HFFc6 (cell line): Measurements from ENCODE around the gene CHMP6. TPM values are rescaled to one million over a fixed set of nuclear protein-coding genes. Genes with fewer than 3 reads are reported as not detected.

Source experiments
- DNase-seq: peaks from one replicate; pipeline ENCODE4 v3.0.0-alpha.2; 2018
- H3K27ac Mint-ChIP-seq: 2 replicates; pipeline ENCODE4 v1.8.0; 2020; ENCODE audit warnings: mild to moderate bottlenecking, mixed read lengths
- H3K27me3 Mint-ChIP-seq: 2 replicates; pipeline ENCODE4 v1.8.0; 2021; ENCODE audit warnings: mild to moderate bottlenecking, moderate library complexity, mixed read lengths; ENCODE audit not compliant: insufficient read depth
- H3K36me3 Mint-ChIP-seq: 2 replicates; pipeline ENCODE4 v1.8.0; 2021; ENCODE audit warnings: low read depth, mixed read lengths
- H3K4me1 Mint-ChIP-seq: 2 replicates; pipeline ENCODE4 v1.8.0; 2020; ENCODE audit warnings: low read depth, mixed read lengths
- H3K4me3 Mint-ChIP-seq: 2 replicates; pipeline ENCODE4 v1.8.0; 2020; ENCODE audit warnings: mild to moderate bottlenecking, moderate library complexity, mixed read lengths
- H3K9me3 Mint-ChIP-seq: 2 replicates; pipeline ENCODE4 v1.8.0; 2020; ENCODE audit warnings: mild to moderate bottlenecking, mixed read lengths
- CTCF ChIP-seq: fragments of 200-600 bp; sonication (generic); IDR thresholded peaks from 2 replicates; pipeline ENCODE4 v1.5.0; 2021; ENCODE audit warnings: antibody characterized with exemption, mild to moderate bottlenecking
- total RNA-seq, 6 experiments: library from RNA; stranded (reverse); fragmentation: NEBNext Ultra II Directional; extraction: Animal tissue kit (Norgen Biotek cat#: 25700); gene quantifications; 2 replicates in 1 of 6; 3 replicates in 5 of 6; pipeline ENCODE4 v1.2.3, GENCODE V29; 2021

CHMP6 gene
- total RNA-seq, 6 experiments from 2014 or later: 27.6 to 38.5 (median 31.5) TPM

- H3K27me3 Mint-ChIP-seq: peaks cover 27% of the 10 kb centered on the region
- peak overlapping the region; percentile 45 for H3K4me3 Mint-ChIP-seq
- no peaks in the 10 kb centered on the region for H3K9me3 Mint-ChIP-seq
- H3K27ac Mint-ChIP-seq: peak overlapping the region; percentile 22
- TF ChIP-seq CTCF: no peak
- H3K36me3 Mint-ChIP-seq: 0 out of 2 replicates have a peak, but pooled peaks cover 4% of the 10 kb centered on the region
- peak; percentile 39 for DNase-seq
- H3K4me1 Mint-ChIP-seq: peaks cover 32% of the 10 kb centered on the region
Observed at GRCh38 chr17:80980397-80981061, 11.1 kb upstream of the CHMP6 start.

DNA sequence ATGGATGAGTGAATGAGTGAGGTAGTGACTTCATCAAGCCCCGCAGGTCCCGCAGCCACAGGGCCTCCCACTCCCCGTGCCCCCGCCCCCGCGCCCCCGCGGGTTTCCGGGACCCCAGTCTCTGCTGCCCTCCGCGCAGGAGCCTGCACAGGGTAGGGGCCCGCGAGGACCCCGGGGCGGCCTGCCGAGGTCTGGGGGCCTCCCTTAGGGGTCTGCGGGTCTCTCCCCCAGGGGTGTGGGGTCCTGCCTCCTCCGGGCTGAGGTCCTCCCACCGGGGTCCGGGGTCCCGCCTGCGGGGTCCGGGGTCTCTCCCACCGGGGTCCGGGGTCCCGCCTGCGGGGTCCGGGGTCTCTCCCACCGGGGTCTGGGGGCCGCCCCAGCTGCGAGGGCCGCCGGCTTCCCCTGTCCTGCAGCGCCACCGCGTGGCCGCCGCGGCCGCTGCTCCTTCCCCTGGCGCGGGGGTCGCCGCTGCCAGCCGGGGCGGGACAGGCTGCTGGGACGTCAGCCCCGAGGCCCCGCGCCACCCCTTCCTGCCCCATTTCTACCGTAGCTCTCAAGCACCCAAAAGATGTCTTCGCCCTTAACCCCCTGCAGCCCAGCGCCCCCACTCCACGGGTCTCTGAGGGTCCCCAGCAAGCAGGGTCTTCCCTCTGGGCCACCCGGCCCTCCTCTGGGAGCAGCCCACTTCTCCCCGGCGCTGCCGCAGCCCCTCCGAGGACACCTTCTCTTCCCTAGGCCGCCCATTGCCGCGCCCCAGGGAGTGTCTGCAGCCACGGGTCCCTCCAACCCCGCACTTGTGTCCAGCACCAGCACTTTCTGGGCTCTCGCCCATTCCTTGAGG lies 10.4 kb upstream of the CHMP6 start:
- Mint-ChIP-seq H3K36me3 (0 out of 2 replicates have a peak, but pooled peaks cover 4% of the 10 kb centered on the region), H3K4me3 (peak overlapping the region; percentile 45; the same call in 1 of the 2 replicates), H3K27me3 (peaks cover 27% of the 10 kb centered on the region), H3K4me1 (peaks cover 36% of the 10 kb centered on the region), H3K9me3 (no peaks in the 10 kb centered on the region), H3K27ac (peak overlapping the region; percentile 22)
- TF ChIP-seq CTCF: peak; percentile 93
- DNase-seq: no peak

- H3K4me3 Mint-ChIP-seq: no peak overlapping the region
- H3K27ac Mint-ChIP-seq: no peak overlapping the region
- TF ChIP-seq CTCF: no peak
- peaks cover 36% of the 10 kb centered on the region for H3K4me1 Mint-ChIP-seq
- H3K9me3 Mint-ChIP-seq: no peaks in the 10 kb centered on the region
- DNase-seq: no peak
- H3K36me3 Mint-ChIP-seq: 0 out of 2 replicates have a peak, but pooled peaks cover 1% of the 10 kb centered on the region
- peaks cover 22% of the 10 kb centered on the region for H3K27me3 Mint-ChIP-seq
Observed at GRCh38 chr17:80981929-80982425, 9.7 kb upstream of the CHMP6 start.

- no peak for TF ChIP-seq CTCF
- H3K4me3 Mint-ChIP-seq: no peak overlapping the region
- H3K4me1 Mint-ChIP-seq: peaks cover 36% of the 10 kb centered on the region
- H3K27me3 Mint-ChIP-seq: peaks cover 19% of the 10 kb centered on the region
- DNase-seq: no peak
- H3K9me3 Mint-ChIP-seq: no peaks in the 10 kb centered on the region
- H3K36me3 Mint-ChIP-seq: no peaks in the 10 kb centered on the region
- no peak overlapping the region for H3K27ac Mint-ChIP-seq
Observed at GRCh38 chr17:80982426-80982974, 9.1 kb upstream of the CHMP6 start.

GRCh38 chr17:80983545-80983944 lies 8.1 kb upstream of the CHMP6 start:
- no peaks in the 10 kb centered on the region for H3K9me3 Mint-ChIP-seq
- no peaks in the 10 kb centered on the region for H3K36me3 Mint-ChIP-seq
- peaks cover 38% of the 10 kb centered on the region for H3K4me1 Mint-ChIP-seq
- no peak overlapping the region for H3K4me3 Mint-ChIP-seq
- H3K27ac Mint-ChIP-seq: 0 out of 2 replicates have a peak overlapping the region, but pooled peaks have one; percentile 85
- TF ChIP-seq CTCF: no peak
- H3K27me3 Mint-ChIP-seq: peaks cover 19% of the 10 kb centered on the region
- DNase-seq: no peak
